Measurements from ENCODE around the gene WDR64.

- no peak for TF ChIP-seq EZH2phosphoT487 (IDR thresholded peaks at IDR 0.05; ENCODE audit: low read depth)
- TF ChIP-seq CTCF (IDR thresholded peaks at IDR 0.05; ENCODE audit: low read depth, low read length): no peak
Measured at GRCh38 chr1:241810769-241811405, 158.8 kb downstream of the WDR64 start.

Data from OCI-LY3 (cell line).